Cardiac septum (tissue), 1 donor: ENCODE data around the gene TTLL6. TPM values are rescaled to one million over a fixed set of nuclear protein-coding genes. Genes with fewer than 3 reads are reported as not detected.

Experiments used
- DNase-seq: peaks from one replicate; pipeline ENCODE4 v3.0.0-alpha.2; 2020; ENCODE audit warnings: low spot score
- intact Hi-C: fragments of 100-400 bp; cut with DNase I; formaldehyde crosslinking; loops from one replicate; pipeline ENCODE4 v1.14.0; 2022
- total RNA-seq: library from RNA; stranded (reverse); fragmentation: NEBNext Ultra II Directional; extraction: Animal tissue kit (Norgen Biotek cat#: 25700); gene quantifications from one replicate; pipeline ENCODE4 v1.2.1, GENCODE V29; 2021
- donor health status: DM: no; HTN: no; CAD: no.

The TTLL6 gene
- total RNA-seq, 1 donor from 2014 or later, result not detected

DNA sequence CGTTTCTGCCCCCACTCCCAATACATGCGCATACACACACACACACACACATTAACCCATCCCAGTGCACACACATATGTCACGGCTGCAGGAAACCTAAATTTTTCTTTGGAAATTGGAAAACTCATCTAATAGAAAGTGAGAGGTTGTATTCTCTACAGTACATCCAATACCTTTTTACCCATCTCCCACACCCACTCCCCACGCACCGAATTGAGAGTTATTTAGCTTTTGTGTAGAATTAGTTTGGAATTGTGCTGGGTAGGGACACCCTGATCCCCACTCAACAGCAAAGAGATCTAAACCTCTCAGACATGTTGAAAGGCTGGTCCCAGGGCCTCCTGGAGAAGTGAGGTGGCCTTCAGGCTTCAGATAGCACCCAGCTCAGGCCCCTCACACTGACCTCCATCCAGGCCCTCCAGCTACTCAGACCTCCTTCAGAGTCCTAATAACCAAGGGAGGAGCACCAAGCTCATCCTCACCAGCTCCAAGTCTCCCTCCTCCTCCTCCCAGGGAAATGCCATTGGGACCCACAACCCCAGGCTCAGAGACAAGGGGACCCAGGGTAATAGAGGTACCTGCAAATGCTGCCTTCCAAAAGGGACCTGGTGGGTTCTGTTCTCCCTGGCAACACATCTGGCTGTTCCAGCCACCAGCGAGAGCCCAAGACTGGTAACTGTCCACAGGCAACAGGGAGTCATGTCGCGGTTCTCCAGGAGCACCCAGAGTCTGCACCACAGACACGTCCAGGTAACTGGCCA, 89.4 kb downstream of the TTLL6 start:
- DNase-seq, result no peak
- intact Hi-C loops, result loop anchor here (5.0 kb wide), 1 partner anchor 60 kb away; no protein-coding TSS in a partner anchor

DNA sequence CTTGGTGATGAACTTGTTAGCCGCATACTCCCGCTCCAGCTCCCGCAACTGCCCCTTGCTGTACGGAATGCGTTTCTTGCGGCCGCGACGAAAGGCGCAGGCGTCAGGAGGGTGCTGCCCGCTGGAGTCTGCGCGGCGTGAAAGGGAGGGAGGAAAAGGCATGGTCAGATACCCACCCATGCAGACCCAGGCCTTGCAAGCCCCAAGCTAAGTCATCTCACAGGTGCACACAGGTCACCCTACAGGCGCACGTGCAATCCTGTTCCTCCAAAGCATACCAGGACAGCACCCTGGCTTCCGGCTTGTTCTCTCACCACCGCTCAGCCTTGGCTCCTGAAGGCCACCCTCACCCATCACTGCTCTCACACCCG, 90.1 kb downstream of the TTLL6 start:
- DNase-seq, result no peak
- intact Hi-C loops, result loop anchor here (5.0 kb wide), 1 partner anchor 60 kb away; no protein-coding TSS in a partner anchor

DNA sequence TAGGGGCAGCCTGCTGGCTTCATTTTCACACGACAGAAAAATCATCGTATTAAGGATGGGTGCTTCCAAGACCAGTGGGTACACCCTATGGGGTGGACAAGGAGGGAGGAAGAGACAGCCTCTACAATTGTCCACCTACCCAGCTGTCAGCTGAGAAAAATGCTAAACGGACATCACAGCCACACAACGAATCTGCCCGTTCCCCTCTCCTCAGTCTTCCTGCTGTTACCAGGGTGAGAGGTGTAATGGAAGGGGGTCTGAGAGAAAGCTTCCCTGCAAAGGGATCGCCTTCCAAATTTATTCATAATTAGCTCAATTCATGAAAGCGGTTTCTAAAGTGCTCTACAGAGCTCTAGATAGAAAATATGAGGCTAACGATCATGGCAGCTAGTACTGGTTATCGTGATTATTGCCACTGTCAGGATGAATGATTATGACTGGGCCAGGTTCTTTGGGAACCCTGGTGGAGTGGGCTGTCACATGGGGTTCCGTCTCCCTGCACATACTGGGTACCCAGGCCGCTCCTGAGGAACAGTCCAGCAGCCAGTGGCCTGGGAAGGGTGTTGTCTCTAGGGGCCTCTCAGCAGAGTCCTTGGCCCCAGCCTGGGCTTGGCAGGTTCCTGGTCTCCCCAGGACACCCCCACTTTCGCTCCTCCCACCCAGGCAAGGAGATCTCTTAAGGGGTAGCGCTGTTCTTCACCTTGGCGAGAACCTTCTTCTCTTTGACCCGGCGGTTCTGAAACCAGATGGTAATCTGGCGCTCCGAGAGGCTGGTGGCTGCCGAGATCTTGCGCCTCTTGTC, 90.7 kb downstream of the TTLL6 start:
- intact Hi-C loops, result loop anchor here (5.0 kb wide), 1 partner anchor 61 kb away; no protein-coding TSS in a partner anchor
- no peak for DNase-seq

DNA sequence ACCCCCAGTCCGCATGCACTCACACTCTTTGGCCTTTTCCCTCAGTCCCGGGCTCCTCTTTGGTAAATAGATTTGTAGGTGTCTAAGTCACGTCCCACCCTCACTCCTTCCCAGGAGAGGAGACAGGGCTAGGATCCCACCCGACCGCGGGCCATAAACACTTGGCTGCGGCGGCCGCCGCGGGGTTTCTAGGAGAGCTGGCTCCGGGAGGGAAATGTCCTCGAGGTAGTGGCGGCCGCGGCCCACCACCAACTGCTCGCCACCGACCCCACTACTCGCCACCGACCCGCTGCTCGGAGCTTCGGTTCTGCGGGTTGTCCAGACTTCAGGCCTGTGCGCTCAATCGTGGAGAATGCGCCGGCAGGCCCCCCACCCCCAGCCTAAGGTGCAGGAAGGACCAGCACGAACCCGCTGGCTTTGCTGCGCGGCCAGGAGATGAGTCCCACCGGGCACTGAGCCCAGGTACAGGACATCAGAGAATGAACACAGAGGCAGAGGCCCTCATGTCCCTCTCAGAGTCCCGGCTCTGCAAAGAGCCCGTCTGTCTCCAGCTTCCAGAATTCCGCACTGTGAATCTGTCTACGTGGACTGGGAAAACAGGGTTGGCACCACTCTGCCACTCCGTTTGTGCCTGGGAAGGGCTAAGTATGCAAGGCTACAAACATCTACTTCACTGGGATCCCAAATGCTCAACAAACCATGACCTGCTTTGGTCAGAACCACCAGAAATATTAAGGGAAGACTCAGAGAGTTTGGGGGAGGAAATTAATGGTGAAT, 91.6 kb downstream of the TTLL6 start:
- intact Hi-C loops, result loop anchor here (5.0 kb wide), 1 partner anchor 62 kb away; no protein-coding TSS in a partner anchor

DNA sequence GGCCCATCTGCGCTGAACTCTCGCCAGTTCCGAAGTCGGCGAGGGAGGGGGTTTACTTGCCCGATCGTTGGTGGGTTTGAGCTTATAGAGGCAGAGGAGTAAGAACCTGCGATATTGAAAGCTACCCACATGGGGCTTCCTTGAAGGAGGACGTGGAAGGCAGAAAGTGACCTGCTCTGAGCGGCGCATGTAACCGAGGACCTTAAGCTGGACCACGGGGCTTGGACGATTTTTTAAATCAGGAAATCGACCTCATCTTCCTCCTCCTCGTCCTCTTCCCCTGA, 92.1 kb downstream of the TTLL6 start:
- DNase-seq, result no peak
- intact Hi-C loops, result loop anchor here (5.0 kb wide), 1 partner anchor 62 kb away; no protein-coding TSS in a partner anchor

More for the DNA sequence above, 91.6 kb downstream of the TTLL6 start:
- no peak for DNase-seq

DNA sequence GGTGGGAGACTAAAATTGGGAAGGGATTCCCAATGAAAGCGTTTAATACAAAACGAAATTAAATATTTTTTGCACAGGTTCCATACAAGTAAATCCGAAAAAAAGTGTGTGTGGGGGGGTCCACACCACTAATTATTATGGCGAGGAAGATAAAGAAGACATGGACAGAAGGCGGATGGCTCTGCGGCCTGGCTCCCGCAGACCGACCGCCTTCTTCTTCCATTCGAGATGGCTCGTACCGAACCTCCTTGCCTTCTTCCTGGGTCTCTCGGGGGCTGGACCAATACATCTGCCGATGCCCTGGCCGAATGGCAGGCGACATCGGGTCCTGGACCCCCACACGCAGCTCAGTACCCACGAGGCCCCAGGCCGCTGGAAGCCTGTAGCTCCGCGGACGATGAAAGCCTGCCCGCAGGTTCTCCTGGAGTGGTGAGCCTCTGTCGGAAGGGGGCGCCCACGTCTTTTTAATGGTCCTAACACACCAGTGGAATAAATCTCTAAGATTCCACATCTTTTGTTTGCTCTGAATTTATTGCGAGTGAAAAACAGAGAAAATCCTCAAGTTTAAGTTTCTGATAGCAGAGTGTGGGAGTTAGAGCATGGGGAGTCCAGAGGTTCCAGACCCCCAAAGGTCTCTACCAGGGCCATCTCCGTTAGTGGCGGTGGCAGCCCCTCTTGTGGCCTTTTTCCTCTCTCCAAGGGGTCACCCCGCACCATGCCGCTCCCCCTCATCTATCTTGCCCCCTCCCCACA, 92.6 kb downstream of the TTLL6 start:
- DNase-seq, result peak; percentile 83
- intact Hi-C loops, result loop anchor here (5.0 kb wide), 3 partner anchors 63 to 273 kb away; partner anchors contain the start of gene IGF2BP1

GRCh38 chr17:48723423-48724250, 93.4 kb downstream of the TTLL6 start:
- no peak for DNase-seq
- intact Hi-C loops, result loop anchor here (5.0 kb wide), 2 partner anchors 159 to 274 kb away; partner anchors contain the start of gene IGF2BP1

GRCh38 chr17:48722915-48723422, 94.1 kb downstream of the TTLL6 start, which contains the start of gene PRAC2:
Gene PRAC2 (plus strand): TSS chr17:48723185. CDS start chr17:48724411, 1,226 bp downstream.
- intact Hi-C loops, result loop anchor here (5.0 kb wide), 2 partner anchors 159 to 274 kb away; partner anchors contain the start of gene IGF2BP1
- DNase-seq, result no peak

DNA sequence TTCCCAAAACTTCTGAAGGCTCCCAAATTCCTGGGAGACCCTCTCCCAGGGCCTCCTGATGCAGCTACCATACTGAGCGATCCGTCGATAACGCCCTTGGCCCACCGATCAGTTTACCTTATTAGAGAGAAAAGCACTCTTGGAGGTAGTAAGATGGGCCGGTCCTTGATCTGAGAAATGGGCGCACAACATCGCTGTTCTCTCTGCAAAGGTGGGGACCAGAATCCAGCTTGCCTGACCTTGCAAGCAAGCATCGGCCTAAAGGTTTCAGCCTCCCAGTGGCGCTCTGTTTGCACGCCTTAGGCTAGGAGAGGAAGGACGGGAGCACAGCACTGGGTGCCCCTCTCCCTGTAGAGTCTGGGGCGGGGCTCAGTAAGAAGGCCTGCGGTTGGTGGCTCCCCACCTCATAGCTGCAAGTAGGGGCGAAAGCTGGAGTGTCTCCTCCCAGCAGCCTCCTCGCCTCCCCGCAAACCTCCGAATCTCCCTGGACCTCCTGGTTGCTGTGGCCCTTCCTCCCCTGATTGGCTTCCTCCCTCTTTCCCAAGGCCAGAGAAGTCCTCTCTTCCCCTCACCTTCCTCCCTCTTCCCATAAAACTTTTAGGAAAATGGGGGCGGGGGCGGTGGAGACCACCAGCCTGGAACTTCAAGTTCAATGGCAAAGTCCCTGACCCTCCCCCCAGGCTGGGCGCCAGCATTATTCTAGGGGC, 94.7 kb downstream of the TTLL6 start, which contains the start of gene PRAC1:
PRAC1 (minus strand) TSS at position 318 of the 707 bp plus-strand sequence; CDS start at position 192, 126 bp downstream.
- intact Hi-C loops, result loop anchor here (5.0 kb wide), 2 partner anchors 160 to 275 kb away; partner anchors contain the start of gene IGF2BP1
- no peak for DNase-seq

DNA sequence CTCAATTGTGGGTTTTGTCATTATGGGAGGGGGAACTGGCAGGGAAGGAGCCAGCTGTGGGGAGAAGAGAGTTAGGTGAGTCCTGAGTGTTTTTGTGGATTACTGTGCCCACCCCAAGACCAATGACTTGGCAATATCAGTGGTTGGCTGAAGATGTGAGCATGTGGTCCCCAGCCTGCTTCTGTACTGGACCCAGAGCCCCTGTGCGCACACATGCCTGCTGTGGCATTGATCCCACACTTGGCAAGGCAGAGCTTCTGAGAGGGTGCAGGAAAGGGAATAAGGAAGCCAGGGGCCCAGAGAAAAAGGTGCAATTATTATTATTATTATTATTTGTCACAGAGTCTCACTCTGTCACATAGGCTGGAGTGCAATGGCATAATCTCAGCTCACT, 96.0 kb downstream of the TTLL6 start:
- DNase-seq, result no peak
- intact Hi-C loops, result loop anchor here (5.0 kb wide), 2 partner anchors 161 to 276 kb away; partner anchors contain the start of gene IGF2BP1

DNA sequence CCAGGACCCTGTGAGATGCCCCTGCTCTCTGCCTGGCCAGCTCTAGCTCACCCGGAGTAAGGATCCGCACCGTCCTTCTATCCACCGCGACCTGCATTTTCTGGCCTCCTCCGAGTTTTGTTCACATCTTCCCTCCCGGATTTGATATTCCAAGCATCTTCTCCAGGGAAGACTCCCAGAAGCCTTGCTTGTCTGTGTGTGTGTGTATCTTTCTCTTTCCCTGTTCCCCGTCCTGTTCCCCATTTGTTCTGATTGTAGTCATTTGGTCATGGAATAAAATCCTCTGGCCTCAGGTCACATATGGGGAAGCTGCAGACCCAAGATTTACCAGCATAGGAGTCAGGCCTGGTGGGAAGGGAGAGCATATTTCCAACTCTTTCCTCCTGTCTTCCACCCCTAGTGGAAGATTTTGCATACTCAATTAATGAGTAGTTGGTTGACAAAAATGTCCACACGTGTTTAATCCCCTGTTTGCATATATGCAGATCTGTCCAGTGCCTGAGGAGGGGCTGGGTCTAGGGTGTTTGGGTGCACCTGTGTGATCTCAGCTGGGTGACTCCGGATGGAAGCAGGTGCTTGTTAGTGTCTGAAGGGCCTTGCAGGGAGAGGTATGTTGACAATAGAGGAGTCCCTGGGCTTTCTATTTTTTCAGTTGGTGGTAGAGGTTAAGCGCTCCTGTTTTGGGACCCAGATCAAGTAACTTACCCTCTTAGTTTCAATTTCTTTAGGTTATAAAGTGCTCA, 96.6 kb downstream of the TTLL6 start:
- intact Hi-C loops, result loop anchor here (5.0 kb wide), 2 partner anchors 162 to 277 kb away; partner anchors contain the start of gene IGF2BP1

DNA sequence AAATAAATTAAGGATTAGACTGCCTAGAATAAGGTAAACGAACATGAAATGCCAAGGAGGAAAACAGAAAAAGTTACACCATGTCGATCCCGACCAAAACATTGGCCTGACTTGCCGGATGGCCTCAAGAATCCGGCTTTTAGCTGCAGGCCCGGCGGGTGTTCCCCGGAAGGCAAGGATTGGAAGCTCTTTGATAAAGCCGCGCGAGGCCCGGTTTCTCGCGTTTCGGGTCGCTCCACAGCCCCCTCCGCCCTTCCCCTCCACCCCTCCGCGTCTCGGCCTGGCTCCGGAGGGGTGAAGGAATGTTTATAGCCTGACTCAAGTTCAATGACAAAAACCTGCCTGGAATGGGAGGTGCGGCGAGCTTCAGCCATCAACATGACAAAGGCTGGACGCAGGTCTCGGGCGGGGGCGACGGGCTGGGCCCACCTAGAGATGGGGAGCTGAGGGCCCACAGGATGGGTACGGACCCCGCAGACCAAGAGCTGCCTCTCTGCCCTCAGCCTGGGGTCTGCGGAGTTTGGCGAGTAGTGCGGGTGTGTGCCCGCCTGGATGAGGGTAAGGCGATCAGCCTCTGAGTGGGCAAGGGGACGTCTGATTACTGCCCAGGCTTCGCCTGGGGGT, 97.3 kb downstream of the TTLL6 start:
- no peak for DNase-seq
- intact Hi-C loops, result loop anchor here (2.0 to 5.0 kb wide), 3 partner anchors 31 to 278 kb away; partner anchors contain the start of gene IGF2BP1

More for the DNA sequence above, 96.6 kb downstream of the TTLL6 start:
- DNase-seq, result no peak

GRCh38 chr17:48718761-48719641, 98.0 kb downstream of the TTLL6 start:
- intact Hi-C loops, result loop anchor here (2.0 kb wide), 1 partner anchor 32 kb away; no protein-coding TSS in a partner anchor

GRCh38 chr17:48718227-48718760, 98.7 kb downstream of the TTLL6 start:
- DNase-seq, result peak; percentile 65
- intact Hi-C loops, result loop anchor here (2.0 kb wide), 1 partner anchor 33 kb away; no protein-coding TSS in a partner anchor

More at GRCh38 chr17:48718761-48719641, 98.0 kb downstream of the TTLL6 start:
- peak; percentile 63 for DNase-seq
